ENCODE data around the gene LDLRAP1. TPM values are rescaled to one million over a fixed set of nuclear protein-coding genes. Genes with fewer than 3 reads are reported as not detected.
"Not testable (repeated sequence)": the region's sequence is repeated elsewhere in the genome, so short reads cannot be mapped to it uniquely, and the experiment has no call there.

Gene LDLRAP1
- polyA plus RNA-seq, 4 donors: 12.4 to 15.4 (median 14.3) TPM

GRCh38 chr1:25598879-25599278 is 55.5 kb downstream of the LDLRAP1 start:
- no peak for DNase-seq (ENCODE audit: low read depth in 4 of 4, low spot score in 2 of 4)

- DNase-seq (ENCODE audit: low read depth in 4 of 4, low spot score in 2 of 4): no peak
Measured at GRCh38 chr1:25599969-25600610, 56.7 kb downstream of the LDLRAP1 start.

GRCh38 chr1:25600971-25601699 is 57.7 kb downstream of the LDLRAP1 start:
- DNase-seq (ENCODE audit: low read depth in 4 of 4, low spot score in 2 of 4): not testable (repeated sequence)

DNA sequence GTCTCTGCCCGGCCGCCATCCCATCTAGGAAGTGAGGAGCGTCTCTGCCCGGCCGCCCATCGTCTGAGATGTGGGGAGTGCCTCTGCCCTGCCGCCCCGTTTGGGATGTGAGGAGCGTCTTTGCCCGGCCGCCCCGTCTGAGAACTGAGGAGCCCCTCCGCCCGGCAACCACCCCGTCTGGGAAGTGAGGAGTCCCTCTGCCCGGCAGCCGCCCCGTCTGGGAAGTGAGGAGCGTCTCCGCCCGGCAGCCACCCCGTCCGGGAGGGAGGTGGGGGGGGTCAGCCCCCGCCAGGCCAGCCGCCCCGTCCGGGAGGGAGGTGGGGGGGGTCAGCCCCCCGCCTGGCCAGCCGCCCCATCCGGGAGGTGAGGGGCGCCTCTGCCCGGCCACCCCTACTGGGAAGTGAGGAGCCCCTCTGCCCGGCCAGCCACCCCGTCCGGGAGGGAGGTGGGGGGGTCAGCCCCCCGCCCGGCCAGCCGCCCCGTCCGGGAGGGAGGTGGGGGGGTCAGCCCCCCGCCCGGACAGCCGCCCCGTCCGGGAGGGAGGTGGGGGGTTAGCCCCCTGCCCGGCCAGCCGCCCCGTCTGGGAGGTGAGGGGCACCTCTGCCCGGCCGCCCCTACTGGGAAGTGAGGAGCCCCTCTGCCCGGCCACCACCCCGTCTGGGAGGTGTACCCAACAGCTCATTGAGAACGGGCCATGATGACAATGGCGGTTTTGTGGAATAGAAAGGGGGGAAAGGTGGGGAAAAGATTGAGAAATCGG is 60.6 kb downstream of the LDLRAP1 start:
- DNase-seq (ENCODE audit: low read depth in 4 of 4, low spot score in 2 of 4): not testable (repeated sequence)

GRCh38 chr1:25607123-25607522 is 63.7 kb downstream of the LDLRAP1 start:
- no peak for DNase-seq (ENCODE audit: low read depth in 4 of 4, low spot score in 2 of 4)

DNA sequence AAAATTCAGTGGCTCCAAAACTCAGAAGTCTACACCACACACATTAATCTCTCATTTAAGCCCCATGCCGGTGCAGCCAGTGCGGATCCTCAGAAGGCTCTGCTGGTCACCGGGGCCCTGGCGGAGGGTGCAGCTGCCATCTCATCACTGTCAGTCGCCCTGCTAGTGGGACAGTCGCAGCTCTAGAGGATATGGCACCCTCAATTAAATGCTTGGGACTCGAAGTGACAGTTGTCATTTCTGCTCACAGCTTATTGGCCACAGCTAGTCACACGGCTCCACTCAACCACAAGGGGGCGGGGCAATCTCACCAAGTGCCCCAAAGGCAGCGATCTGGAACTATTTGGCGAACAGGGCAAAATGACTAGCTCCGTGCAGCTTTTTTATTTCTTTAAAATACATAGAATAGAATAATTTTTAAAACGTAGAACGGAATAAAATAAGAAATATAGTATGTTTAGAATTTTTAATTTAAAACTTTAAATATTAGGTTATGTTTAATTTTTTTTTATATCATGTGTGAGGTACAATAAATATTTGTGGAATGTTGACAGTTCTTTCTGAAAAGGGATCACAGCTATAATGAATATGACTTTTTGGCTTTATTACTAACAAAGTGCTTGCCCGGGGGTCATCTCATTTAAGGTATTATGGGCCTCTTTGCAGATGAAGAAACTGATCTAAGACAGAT is 65.2 kb downstream of the LDLRAP1 start:
- peak in 1 of 4 donors; percentile 70 for DNase-seq (ENCODE audit: low read depth in 4 of 4, low spot score in 2 of 4)

GRCh38 chr1:25609921-25610320 is 66.5 kb downstream of the LDLRAP1 start:
- no peak for DNase-seq (ENCODE audit: low read depth in 4 of 4, low spot score in 2 of 4)

- DNase-seq (ENCODE audit: low read depth in 4 of 4, low spot score in 2 of 4): no peak
Measured at GRCh38 chr1:25610822-25611630, 67.6 kb downstream of the LDLRAP1 start.

- no peak for DNase-seq (ENCODE audit: low read depth in 4 of 4, low spot score in 2 of 4)
Measured at GRCh38 chr1:25611843-25612242, 68.4 kb downstream of the LDLRAP1 start.

DNA sequence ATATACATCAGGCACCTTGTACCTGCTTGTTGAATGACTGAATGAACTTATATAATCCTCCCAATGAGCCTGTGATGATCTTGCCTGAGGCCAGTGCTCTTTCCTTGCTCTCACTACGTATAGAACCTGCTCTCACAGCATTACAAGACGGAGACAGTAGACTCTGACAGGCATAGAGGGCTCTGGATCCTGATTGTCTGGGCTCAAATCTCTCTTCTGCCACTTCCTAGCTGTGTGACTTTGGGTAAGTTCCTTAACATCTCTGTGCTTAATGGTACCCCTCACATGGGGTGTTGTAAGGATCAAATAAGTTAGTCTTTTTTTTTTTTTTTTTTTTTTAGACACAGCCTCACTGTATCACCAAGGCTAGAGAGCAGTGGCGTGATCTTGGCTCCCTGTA is 69.0 kb downstream of the LDLRAP1 start:
- no peak for DNase-seq (ENCODE audit: low read depth in 4 of 4, low spot score in 2 of 4)

GRCh38 chr1:25613091-25613490 is 69.7 kb downstream of the LDLRAP1 start:
- no peak for DNase-seq (ENCODE audit: low read depth in 4 of 4, low spot score in 2 of 4)

DNA sequence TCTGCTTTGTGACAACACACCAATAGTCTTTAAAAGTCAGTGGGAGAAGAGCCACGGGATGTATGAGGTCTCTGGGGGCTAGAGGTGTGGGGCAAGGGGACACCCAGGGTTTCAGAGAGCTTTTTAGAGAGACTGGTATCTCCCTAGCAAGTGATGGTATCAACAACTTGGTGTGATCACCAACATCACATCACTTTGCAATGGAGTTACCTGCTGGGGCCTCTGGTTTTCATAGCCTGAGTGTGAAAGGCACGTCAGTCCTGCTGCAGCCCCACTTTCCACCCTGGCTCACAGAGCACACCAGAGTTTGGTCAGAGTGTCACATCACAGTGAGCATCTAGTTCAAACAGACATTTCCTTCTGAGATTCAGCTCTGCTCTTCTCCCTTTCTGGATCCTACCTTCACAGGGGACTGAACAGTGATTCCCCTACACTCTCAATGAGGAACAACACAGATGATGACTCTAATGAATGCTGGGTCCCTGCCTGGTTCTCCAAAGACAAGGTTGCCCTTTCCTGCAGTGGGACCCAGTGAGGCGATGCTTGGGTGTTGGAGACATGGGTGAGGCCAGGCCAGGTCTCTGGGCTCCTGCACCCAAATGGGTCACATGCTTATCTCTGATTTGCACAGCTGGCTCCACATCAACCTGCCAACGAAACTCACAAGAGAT is 71.2 kb downstream of the LDLRAP1 start:
- no peak for DNase-seq (ENCODE audit: low read depth in 4 of 4, low spot score in 2 of 4)

- DNase-seq (ENCODE audit: low read depth in 4 of 4, low spot score in 2 of 4): no peak
Measured at GRCh38 chr1:25615172-25615541, 71.8 kb downstream of the LDLRAP1 start.

GRCh38 chr1:25615563-25616094 is 72.2 kb downstream of the LDLRAP1 start:
- DNase-seq (ENCODE audit: low read depth in 4 of 4, low spot score in 2 of 4): no peak

- peak in 3 of 4 donors; percentile 66 to 73 (median 68) for DNase-seq (ENCODE audit: low read depth in 4 of 4, low spot score in 2 of 4)
Measured at GRCh38 chr1:25616095-25616986, 72.9 kb downstream of the LDLRAP1 start, which contains the start of gene MAN1C1. MAN1C1 (plus strand) TSS chr1:25616791; CDS start chr1:25617798, 1,007 bp downstream.

DNA sequence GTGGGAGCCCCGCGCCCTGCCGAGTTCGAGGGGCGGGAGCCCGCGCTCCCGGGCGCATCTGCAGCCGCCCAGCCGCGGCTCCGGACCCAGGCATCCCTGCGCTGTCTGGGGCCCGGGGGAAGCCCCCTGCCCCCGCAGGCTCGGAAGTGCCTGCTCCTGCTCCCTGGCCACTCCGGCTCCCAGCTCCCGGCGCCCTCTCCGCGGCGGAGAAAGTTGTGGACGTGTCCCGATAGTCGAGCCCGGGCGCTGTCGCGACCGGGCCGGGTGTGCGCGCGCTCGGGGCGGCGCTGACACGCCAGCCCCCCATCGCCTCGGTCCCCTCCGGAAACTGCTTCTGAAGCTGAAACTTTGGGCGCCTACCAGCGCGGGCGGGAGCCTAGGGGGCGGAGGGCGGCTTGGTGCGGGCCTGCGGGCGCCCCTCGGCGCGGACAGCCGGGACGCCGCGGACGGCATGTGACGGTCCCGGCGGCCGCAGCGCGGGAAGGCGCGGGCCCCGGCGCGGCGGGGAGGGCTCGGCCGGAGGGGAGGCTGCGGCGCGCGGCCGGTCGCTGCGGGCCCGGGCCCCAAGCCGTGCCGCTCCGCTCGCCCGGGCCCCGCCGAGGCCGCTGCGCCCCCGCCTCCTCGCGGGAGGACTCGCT is 73.7 kb downstream of the LDLRAP1 start:
- no peak for DNase-seq (ENCODE audit: low read depth in 4 of 4, low spot score in 2 of 4)

DNA sequence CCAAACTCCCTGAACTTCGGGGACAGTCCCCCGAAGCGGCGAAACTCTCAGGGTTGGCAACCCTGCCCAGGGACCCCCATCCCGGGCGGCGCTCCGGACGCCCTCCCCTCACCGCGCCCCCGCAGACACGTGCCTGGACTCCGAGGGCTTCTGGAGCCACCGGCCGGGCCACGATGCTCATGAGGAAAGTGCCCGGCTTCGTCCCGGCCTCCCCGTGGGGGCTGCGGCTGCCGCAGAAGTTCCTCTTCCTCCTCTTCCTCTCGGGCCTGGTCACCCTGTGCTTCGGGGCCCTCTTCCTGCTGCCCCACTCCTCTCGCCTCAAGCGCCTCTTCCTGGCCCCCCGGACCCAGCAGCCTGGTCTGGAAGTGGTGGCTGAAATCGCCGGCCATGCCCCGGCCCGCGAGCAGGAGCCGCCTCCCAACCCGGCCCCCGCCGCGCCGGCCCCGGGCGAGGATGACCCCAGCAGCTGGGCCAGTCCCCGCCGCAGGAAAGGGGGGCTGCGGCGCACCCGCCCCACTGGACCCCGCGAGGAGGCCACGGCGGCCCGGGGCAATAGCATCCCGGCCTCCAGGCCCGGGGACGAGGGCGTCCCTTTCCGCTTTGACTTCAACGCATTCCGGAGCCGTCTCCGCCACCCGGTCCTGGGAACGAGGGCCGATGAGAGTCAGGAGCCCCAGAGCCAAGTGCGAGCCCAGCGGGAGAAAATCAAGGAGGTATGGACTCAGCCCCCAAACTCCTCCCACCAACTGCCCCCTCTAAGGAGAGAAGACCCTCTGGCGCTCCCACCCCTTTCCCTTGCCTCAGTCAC is 74.4 kb downstream of the LDLRAP1 start:
- no peak for DNase-seq (ENCODE audit: low read depth in 4 of 4, low spot score in 2 of 4)
